Activated CD8-positive, alpha-beta memory T cell treated with anti-CD3 and anti-CD28 coated beads, Interleukin-2, amount 50 U/mL, for 4 hours (primary cell): ENCODE results near the gene COL27A1.
"Not testable (repeated sequence)": the region's sequence is repeated elsewhere in the genome, so short reads cannot be mapped to it uniquely, and the experiment has no call there.

Source experiments
- DNase-seq: peaks from one replicate; pipeline ENCODE4 v3.0.0-alpha.2; 2020

COL27A1 gene

DNA sequence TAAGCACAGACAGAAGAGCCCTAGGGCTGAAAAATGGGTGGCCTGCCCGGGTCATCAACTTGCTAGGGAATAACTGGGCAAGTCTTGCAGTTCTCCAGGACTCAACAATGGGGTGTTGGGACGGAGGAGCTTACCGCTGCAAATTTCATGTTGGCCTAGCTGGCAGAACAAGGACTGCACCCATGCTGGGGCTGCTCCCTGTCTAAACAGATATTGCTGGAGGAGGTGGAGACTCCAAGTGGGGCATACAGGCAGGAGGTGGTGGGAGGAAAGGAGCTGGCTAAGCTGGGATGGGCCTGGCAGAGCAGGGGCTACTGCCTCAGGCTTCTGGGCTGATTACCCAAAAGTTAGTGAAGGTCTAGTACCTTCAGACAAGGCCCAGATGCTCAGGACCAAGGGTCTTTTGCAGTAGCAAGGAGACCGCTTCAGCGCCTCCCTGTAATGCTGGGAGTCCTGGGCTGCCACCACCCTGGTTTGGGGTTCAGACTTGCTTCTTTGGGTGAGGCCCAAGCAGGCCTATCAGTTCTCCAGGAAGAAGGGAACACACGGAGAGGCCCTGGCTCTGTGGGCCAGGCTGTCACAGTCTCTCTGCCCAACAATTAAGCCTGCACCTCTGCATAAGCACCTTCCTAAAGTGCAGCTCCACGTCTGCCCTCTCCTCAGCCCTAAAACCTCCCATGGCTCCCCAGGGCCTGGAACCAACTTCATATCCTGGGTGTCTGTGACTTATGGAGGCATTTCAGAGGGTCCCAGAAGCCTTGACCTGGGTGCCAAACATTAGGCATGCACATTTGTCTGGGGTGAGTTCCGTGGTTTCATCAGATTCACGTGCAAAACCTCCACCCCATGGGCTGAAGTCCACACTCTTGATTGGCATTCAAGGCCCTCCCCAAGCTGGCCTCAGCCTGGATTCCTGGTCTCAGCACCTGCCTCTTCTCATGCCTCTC is 32.0 kb upstream of the COL27A1 start:
- DNase-seq: no peak

GRCh38 chr9:114124138-114124537 is 31.2 kb upstream of the COL27A1 start:
- no peak for DNase-seq

GRCh38 chr9:114124666-114125475 is 30.5 kb upstream of the COL27A1 start:
- no peak for DNase-seq

DNA sequence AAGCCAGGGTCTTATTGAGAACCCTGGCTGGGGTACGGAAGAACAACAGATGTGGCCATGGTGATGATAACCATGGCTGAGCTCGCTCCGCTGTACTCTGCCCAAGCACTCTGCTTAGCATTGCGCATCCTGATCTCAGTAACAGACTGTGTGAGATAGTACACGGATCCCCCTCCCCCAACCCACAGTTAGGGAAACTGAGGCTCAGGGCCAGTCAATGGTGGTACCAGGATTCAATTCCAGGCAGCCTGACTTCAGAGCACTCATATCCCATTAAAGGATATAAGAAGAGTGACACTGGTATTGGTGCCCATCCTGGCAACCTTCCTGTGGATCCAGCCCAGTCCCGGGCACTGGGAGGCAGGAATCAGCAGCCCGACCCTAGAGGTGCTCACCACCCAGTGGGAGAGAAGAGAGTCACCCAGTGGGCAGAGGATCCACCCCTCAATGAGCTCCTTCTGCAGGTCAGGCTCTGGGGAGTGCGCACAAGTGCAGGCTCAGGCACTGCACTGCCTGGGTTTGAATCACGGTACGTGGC is 29.8 kb upstream of the COL27A1 start:
- DNase-seq: no peak

GRCh38 chr9:114126247-114127060 is 28.9 kb upstream of the COL27A1 start:
- DNase-seq: no peak

GRCh38 chr9:114128759-114129158 is 26.6 kb upstream of the COL27A1 start:
- DNase-seq: not testable (repeated sequence)

- DNase-seq: no peak
Measured at GRCh38 chr9:114130141-114130540, 25.2 kb upstream of the COL27A1 start.

GRCh38 chr9:114130624-114131277 is 24.6 kb upstream of the COL27A1 start:
- DNase-seq: no peak

DNA sequence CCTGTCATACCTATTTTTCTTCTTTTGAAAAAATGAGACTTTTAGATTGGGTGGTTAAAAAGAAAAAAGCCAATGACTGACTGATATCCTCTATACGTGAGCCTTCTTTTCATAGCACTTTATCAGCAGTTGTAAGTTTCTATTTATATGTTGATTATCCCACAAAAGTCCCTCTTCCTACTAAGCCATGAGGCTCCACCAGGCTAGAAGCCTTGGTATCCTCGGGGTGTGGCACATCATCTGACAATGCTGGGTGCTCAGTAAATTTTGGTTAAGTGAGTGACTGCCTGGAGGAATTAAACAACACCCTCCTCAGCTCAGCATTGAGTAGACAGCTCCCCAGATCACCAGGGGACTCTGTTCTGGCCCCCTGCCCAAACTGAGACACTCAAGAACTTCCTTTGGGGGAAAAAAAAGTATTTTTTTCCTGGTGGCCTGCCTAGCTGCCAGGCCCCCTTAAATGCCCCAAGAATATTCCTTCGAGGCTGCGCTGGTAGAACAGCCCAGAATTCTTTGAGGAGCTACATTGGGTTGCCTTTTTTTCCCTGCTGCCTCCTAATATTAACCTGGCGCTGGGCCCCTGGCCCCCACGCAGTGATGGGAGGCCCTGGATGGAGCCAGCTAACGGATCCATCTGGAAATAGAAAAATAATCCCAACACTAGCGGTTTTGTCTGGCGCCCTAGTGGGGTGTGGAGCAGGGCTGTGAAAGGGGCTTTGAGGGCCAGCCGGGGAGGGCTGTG is 23.4 kb upstream of the COL27A1 start:
- DNase-seq: no peak

DNA sequence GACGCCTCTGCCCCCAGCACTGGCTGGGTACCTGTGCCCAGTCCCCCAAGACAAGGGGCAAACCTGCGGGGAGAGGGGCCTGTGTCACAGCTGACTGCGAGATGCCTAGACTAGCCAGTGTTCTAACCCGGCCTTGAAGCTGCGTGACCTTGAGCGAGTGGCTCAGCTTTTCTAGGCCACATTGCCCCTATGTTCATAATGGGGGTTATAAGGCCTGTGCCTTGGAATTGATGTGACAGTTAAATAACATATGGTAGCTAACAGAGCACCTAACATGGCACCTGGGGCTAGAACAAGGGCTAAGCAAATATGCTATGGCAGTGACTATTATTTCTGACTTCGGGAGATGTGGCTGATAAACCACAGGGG is 22.8 kb upstream of the COL27A1 start:
- no peak for DNase-seq

- no peak for DNase-seq
Measured at GRCh38 chr9:114134827-114135396, 20.4 kb upstream of the COL27A1 start.

- no peak for DNase-seq
Measured at GRCh38 chr9:114137831-114138230, 17.5 kb upstream of the COL27A1 start.

DNA sequence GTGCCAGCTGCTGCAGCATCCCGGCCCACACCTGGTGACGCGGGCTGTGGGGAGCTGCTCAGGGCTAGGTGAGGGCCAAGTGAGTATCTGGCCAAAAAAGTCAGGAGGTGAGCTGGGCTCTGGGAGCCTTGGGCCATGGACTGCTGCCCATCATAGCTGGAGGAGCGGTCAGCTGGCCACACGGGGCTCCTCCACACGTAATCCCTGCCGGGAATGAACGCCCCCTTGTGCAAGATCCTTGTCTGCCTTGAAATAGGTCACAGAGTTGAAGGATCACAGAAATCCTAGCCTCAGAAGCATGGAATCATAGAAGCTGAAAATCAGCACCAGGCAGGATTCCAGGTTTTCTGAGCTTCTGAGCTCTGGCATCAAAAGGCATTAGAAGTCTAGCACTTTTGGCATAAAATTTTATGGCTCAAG is 16.8 kb upstream of the COL27A1 start:
- DNase-seq: no peak

GRCh38 chr9:114139071-114139470 is 16.3 kb upstream of the COL27A1 start:
- DNase-seq: no peak

DNA sequence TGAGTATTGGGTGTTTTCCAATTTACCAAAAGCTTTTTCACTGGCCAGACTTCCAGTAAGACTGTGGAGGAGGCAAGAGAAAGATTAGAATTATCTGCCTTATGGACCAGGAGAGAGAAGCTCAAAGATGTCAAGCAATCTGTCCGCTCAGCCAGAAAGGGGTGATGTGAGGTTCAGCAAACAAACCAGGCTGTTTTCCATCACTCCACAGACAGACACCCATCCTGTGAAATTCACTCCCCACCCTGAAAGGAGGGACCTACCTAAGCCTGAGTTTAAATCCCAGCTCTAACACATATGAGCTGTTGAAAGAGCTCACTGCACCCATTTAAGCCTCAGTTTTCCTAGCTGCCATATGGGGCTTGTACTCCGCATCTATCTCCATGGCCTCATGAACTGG is 14.9 kb upstream of the COL27A1 start:
- no peak for DNase-seq

DNA sequence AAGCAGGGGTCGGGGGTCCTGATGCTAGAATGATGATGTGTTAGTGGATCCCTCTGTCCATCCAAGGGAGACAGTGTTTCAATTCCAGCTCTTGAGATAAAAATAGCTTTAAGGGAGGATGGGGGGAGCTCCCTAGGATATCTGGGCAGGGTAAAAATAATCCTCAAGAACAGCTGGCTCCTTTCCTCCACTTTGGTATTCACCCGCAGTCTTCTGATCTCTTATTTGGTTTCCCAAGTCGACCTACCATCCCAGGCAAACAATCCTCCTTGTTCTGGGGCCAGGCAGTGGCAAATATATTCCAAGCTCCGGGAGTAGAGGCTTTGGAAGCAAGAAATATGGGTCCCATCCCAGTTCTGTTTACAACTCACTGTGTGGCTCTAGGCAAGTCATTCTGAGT is 14.5 kb upstream of the COL27A1 start:
- no peak for DNase-seq

GRCh38 chr9:114141553-114142402 is 13.6 kb upstream of the COL27A1 start:
- no peak for DNase-seq

- DNase-seq: no peak
Measured at GRCh38 chr9:114143234-114143633, 12.1 kb upstream of the COL27A1 start.

DNA sequence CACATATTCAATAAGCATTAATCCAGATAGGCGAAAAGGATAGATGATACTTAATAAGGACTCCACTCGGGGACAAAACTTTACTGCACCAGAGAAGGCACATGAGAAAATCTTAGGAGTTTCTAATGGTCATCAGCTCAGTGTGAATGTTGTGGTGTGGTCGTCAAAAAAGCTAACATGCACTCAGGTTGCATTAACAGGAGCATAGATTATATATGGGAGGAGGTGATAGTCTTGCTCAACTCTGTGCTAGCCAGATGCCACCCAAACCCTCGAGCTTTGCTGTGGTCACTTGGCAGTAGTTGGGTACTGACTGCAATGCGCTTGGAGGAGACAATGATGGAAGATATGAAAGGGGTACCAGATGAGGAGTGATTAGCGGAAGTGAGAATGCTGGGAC is 8.6 kb upstream of the COL27A1 start:
- DNase-seq: no peak

DNA sequence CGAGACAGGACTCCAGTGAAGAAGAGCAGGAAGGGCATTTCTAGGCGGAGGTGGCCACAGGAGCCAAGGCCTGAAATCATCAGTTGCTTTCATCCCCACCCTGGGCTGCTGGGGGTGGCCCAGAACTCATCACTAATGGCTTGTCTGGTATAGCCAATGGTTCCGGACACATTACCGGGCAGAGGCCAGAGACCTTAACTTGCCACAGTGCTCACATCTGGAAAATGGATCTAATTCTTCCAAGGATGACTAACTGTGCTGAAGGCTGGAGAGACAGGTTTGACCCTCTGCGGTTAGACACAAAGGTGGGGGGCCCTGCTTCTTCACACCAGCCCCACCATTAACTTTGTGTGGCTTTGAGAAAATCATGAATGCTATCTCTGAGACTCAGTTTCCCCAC is 6.2 kb upstream of the COL27A1 start:
- no peak for DNase-seq
